ENCODE data around the gene RAD51D. TPM values are rescaled to one million over a fixed set of nuclear protein-coding genes. Genes with fewer than 3 reads are reported as not detected.

RAD51D gene
- total and polyA plus RNA-seq, 10 of the 15 experiments (the other 5 are each of a cell fraction or from before 2014, with no cell fraction given): 2.6 to 29.3 (median 13.5) TPM

- TF ChIP-seq SRF (IDR thresholded peaks at IDR 0.05; ENCODE audit: low read depth in 2 of 2, low read length in 2 of 2) (no peak), MTA2 (IDR thresholded peaks at IDR 0.05; ENCODE audit: low read depth) (no peak; the same call in 1 of the 2 replicates), ZBED1 (IDR thresholded peaks at IDR 0.05; ENCODE audit: borderline replicate concordance) (no peak), HDAC2 (IDR thresholded peaks at IDR 0.05) (no peak), SREBF1 (IDR thresholded peaks at IDR 0.05; ENCODE audit: low read length) (no peak), CBFB (IDR thresholded peaks at IDR 0.05; ENCODE audit: low read depth) (peak; percentile 23; the same call in 1 of the 2 replicates), RFX5 (IDR thresholded peaks at IDR 0.05; ENCODE audit: low read depth, low read length) (no peak), ZNF274 (IDR thresholded peaks at IDR 0.05; ENCODE audit: insufficient read depth, insufficient read length) (no peak), EED (IDR thresholded peaks at IDR 0.05; ENCODE audit: low read depth) (no peak), PBX3 (IDR thresholded peaks at IDR 0.05; ENCODE audit: insufficient replicate concordance, low read depth, low read length) (no peak), RBBP5 (conservative IDR thresholded peaks at IDR 0.05) (no peak), SPI1 (IDR thresholded peaks at IDR 0.05; ENCODE audit: borderline replicate concordance, insufficient read depth, low read depth, low read length) (no peak), RUNX3 (IDR thresholded peaks at IDR 0.05; ENCODE audit: low read length) (peak; percentile 77), POLR2A (IDR thresholded peaks at IDR 0.05; ENCODE audit: low read depth, low read length) (no peak), CREM (IDR thresholded peaks at IDR 0.05; ENCODE audit: low read depth) (no peak; the same call in 1 of the 2 replicates), IRF4 (IDR thresholded peaks at IDR 0.05; ENCODE audit: low read depth, low read length) (no peak), GABPA (IDR thresholded peaks at IDR 0.05; ENCODE audit: low read depth) (no peak), CEBPB (IDR thresholded peaks at IDR 0.05; ENCODE audit: borderline replicate concordance in 1 of 2, low read depth in 2 of 2, low read length in 2 of 2) (no peak), EZH2 (IDR thresholded peaks at IDR 0.05; ENCODE audit: borderline replicate concordance, control insufficient read depth, low read depth, low read length) (no peak), ETV6 (conservative IDR thresholded peaks at IDR 0.05 in 1 of 2, IDR thresholded peaks at IDR 0.05 in 1 of 2; ENCODE audit: borderline replicate concordance in 1 of 2, low read depth in 1 of 2) (no peak), EGR1 (IDR thresholded peaks at IDR 0.05; ENCODE audit: borderline replicate concordance in 1 of 2, low read depth in 2 of 2, low read length in 2 of 2) (no peak), NR2C2 (IDR thresholded peaks at IDR 0.05; ENCODE audit: borderline replicate concordance, control insufficient read depth, insufficient read length, low read depth) (no peak), NKRF (conservative IDR thresholded peaks at IDR 0.05) (no peak), RAD51 (IDR thresholded peaks at IDR 0.05) (no peak), JUND (IDR thresholded peaks at IDR 0.05; ENCODE audit: low read depth, low read length) (no peak), NR2C1 (IDR thresholded peaks at IDR 0.05) (no peak)
- TF ChIP-seq, protein P1, sequence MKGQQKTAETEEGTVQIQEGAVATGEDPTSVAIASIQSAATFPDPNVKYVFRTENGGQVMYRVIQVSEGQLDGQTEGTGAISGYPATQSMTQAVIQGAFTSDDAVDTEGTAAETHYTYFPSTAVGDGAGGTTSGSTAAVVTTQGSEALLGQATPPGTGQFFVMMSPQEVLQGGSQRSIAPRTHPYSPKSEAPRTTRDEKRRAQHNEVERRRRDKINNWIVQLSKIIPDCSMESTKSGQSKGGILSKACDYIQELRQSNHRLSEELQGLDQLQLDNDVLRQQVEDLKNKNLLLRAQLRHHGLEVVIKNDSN (IDR thresholded peaks at IDR 0.05; ENCODE audit: borderline replicate concordance, extremely low read length, insufficient read depth, low read depth, low read length): no peak
- TF ChIP-seq, protein P2, sequence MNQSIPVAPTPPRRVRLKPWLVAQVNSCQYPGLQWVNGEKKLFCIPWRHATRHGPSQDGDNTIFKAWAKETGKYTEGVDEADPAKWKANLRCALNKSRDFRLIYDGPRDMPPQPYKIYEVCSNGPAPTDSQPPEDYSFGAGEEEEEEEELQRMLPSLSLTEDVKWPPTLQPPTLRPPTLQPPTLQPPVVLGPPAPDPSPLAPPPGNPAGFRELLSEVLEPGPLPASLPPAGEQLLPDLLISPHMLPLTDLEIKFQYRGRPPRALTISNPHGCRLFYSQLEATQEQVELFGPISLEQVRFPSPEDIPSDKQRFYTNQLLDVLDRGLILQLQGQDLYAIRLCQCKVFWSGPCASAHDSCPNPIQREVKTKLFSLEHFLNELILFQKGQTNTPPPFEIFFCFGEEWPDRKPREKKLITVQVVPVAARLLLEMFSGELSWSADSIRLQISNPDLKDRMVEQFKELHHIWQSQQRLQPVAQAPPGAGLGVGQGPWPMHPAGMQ (IDR thresholded peaks at IDR 0.05; ENCODE audit: borderline replicate concordance): no peak
These were observed 68.0 kb downstream of the RAD51D start (continued) for GRCh38 chr17:35051579-35052240.
